GM04503 (cell line): ENCODE results near the gene NRG3.
"Not testable (repeated sequence)": the region's sequence is repeated elsewhere in the genome, so short reads cannot be mapped to it uniquely, and the experiment has no call there.

Experiments used
- DNase-seq: peaks from one replicate; pipeline ENCODE4 v3.0.0-alpha.2; 2012; ENCODE audit warnings: low read depth

The NRG3 gene

GRCh38 chr10:83006479-83006878, 1131.5 kb downstream of the NRG3 start:
- not testable (repeated sequence) for DNase-seq

- no peak for DNase-seq
Observed at GRCh38 chr10:83007510-83007909, 1132.5 kb downstream of the NRG3 start.

GRCh38 chr10:83012866-83013265, 1137.9 kb downstream of the NRG3 start:
- peak; percentile 14 for DNase-seq

GRCh38 chr10:83017076-83017867, 1142.3 kb downstream of the NRG3 start:
- DNase-seq = no peak

GRCh38 chr10:83023662-83024061, 1148.7 kb downstream of the NRG3 start:
- DNase-seq = no peak
